Testis (tissue), 2 donors: ENCODE results near the gene FITM1.

Experiments used
- CTCF ChIP-seq, 3 experiments: fragments of 450-650 bp in 2 of 3; fragments of 200-600 bp in 1 of 3; sonication (generic) in 1 of 3; IDR thresholded peaks; one replicate each; pipeline ENCODE4 v1.5.1; 2016 to 2019; ENCODE audit warnings: antibody characterized with exemption in 3 of 3, mild to moderate bottlenecking in 2 of 3, moderate library complexity in 1 of 3
- POLR2A ChIP-seq: fragments of 450-650 bp; IDR thresholded peaks from one replicate; pipeline ENCODE4 v1.6.1; 2017; ENCODE audit warnings: antibody characterized with exemption, mild to moderate bottlenecking, moderate library complexity

GRCh38 chr14:24131549-24131966, 1.1 kb downstream of the FITM1 start:
- TF ChIP-seq POLR2A (no peak), CTCF (IDR thresholded peaks at IDR 0.05) (no peak)
